GM18508 (cell line): Measurements from ENCODE around the gene TMA7.

ENCODE experiments used
- ATAC-seq: cut with Tn5 transposase; IDR thresholded peaks from one replicate; pipeline ENCODE4 v1.9.1; 2021; ENCODE audit warnings: moderate number of reproducible peaks; ENCODE audit not compliant: insufficient read depth, unreplicated experiment

Gene TMA7

DNA sequence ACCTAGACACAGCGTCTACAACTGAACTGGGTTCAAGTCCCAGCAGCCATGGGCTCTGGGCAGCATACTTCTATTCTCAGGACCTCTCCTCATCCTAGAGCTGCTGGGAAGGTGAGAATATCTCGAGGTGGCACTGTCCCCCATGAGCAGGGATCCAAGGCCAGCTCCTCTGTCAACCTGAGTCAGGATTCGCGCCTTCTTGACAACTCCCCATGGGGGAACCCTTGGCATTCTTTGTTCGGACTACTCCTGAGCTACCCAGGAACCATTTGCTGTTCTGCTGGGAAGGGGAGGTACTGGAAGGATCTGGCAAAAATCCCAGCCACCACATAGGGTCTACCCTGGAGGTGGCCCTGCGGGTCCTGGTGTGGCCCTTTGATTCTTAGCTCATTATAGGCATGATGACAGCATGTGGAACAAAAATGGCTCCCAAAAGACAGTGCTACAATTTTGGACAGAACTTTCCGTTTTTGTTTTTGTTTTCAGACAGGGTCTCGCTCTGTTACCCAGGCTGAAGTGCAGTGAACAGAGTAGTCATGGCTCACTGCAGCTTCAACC lies 32.4 kb upstream of the TMA7 start:
- no peak for ATAC-seq

- ATAC-seq: no peak
These were observed 31.2 kb upstream of the TMA7 start for GRCh38 chr3:48408823-48409281.

DNA sequence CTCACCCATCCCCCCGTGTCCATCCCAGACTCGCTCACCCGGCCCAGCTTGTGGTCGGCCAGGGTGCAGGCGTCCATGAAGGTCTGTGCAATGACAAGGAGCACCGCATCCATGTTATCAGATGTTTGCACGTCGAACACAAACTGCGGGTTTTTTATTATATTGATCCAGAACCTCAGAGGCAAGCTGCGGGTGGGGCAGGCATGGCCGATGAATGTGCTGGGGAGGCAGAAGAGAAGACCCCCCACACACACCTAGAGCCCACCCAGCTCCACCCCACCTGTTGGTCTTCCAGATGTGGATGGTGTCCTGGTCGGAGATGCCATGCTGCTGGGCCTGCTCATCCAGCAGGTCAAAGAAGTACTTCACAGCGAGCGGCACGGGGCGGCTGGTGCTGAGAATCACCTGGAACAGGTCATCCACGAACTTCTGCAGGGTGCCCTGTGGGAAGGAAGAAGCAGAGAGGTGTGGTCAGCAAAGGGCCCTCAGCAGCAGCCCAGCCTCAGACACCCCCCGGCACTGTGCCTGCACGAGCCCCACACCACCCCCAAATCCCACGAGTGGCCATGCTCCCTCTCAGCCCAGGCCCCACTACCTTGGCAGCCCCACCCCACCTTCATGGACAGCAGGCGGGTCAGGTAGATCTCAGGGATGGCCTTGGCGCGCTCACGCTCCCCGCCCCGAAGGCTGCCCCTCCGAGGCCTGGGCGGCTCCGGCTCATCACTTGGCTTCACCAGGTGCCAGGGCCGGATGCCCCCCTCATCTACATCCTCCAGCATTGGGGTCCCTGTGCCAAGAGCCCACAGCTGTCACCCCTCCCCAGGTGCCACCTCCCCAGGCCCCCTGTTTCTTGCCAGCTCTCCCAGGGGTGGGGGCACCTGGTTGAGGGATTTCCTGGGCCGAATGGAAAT lies 30.5 kb upstream of the TMA7 start:
- ATAC-seq: no peak

DNA sequence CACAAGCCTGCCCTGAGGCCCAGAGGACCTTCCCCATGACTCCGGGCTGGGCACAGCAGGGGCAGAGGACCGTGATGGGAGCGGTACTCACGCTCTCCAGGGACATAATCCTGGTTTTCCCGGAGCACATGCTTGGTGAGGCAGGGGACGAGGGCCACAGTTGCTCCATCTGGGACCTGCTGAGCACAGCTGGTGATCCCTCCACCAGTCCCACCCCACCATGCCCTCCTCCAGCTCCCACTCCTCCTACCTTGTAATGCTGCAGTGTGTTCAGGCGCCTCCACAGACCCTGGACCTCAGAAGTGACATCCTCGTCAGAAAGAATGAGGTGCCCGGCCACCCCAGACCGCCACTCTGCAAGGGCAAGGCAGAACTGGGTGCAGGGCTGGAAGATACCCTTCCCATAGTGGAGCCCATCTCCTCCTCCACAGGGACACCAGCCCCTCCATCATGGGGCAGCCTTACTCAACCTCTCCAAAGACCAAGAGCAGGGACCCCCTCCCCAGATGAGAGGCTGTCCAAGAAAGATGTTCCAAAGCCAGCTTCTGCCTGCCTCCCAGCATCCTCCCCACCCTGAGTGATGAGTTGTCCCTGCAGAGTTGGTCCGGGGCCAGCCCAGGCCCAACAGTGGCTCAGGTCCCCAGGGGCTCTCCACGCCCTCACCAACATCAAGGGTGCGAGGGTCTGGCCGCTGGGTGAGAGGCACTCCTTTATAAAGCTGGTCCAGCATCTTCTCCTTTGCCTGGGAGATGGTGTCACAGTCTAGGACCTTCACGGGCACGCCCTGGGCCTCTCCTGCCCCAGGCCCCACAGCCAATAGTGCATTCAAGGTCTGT lies 29.6 kb upstream of the TMA7 start:
- no peak for ATAC-seq

DNA sequence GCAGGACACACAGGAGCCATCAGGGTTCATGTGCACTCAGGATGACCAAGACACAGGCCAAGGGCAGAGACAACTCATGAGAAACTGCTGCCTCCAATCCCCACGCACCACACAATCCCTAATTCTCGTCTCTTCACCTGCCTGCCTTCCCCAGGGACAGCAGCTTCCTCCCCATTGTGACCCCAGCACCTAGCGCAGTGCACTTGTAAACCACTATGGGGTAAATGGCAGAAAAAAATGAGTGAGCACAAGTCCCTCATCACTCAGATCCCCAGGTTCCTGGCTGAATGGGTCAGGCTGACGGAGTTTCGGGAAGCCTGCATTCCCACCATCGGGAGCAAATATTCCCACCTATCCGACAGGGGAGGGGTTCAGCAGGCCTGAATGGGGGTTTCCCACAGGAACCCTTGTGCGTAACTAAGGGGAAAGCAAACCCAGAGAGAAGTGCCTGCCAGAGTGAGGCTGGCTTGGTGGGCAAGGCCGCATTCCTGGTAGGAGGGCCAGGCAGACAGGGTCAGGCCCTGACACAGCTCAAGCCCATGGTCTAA lies 28.9 kb upstream of the TMA7 start:
- no peak for ATAC-seq

DNA sequence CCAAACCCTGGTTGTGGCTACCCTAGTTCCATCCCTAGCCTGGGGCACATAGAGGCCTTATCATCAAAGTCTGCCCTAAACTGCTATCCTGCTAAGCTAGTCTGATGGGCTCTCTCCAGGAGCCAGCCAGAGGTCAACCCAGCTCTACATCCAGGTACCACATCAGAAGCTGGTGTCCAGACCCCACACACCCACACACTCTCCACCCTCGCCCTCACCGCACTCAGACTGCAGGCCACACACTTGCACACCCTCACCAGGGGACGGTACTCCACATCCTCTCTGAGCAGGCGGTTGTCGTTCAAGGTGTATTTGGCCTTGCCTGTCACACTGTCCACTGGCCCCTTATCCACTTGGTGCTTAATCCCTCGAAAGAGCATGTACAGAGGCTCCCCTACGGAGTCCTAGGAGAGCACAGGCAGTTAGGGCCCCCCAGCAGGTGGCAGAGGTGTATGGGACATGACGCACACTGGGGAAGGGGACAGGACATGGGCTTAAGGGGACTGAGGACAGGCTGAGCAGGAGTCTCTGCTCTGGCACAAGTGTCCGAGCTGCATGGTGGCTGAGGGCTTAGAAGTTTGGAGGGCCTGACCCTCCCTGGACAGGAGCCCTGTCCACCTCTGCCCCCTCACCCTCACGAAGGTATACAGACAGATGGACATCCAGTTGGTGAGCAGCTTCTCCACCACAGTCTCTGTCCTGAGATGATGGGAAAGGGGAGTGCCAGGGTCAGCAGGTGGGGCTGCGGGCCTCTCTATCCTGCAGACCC lies 28.3 kb upstream of the TMA7 start:
- ATAC-seq: no peak

GRCh38 chr3:48412375-48413001 lies 27.6 kb upstream of the TMA7 start:
- no peak for ATAC-seq

- no peak for ATAC-seq
These were observed 27.0 kb upstream of the TMA7 start for GRCh38 chr3:48413086-48413485.

DNA sequence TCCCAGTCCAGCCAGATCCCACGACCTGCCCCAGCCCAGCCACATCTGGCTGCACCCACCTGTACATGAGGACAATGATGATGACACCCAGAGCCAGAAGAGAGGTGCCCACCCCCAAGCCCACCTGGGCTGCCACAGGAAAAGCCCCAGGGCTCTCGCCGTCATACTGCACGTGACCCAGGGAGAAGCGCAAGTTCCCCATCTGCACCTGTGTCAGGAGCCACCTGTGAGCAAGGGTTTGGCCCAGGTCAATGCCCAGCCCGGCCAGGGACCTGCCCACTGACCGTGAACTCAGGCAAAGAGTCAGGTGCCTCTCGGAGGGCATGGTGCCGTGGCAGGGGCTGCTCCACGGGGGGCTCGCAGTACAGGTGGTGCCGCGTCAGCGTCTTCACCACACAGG lies 26.4 kb upstream of the TMA7 start:
- no peak for ATAC-seq

DNA sequence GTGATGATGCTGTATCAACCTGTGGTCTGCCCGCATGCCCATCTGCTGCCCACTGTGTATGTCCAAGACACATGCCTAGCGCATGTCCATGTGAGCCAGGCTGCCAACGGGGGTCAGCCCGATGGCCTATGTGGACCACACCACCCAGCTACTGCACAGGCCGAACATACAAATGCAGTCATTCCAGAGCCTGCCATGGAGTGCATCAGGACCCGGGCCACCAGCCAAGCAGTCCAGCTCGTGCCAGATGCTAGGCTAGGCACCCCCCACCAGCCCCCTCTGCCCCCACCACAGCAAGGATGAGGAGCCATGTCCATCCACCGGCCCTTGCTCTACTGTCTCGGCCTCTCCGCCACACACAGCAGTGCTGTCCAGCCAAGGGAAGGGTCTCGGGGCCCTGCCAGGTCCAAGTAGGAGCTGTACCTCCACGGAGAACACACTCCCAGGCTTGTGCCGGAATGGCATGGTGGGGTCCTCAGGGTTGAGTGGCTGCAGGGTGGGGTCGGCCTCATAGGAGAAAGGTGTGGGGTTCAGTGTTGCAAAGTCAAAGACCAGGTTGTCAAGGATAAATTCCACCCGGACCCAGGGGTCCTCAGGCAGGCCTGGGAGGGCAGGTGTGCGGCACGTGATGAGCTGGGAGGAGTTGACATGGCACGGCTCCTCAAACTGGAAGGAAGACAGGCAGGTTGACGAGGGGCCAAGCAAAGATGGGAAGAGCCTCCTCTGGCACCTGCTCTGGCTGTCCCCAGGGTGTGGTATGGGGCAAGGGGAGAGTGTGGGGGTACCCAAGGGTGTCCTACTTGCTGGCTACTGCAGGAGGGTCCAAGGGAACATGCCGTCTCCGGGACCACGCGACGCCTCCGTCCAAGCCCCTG lies 25.4 kb upstream of the TMA7 start:
- no peak for ATAC-seq

GRCh38 chr3:48415251-48415953 lies 24.7 kb upstream of the TMA7 start:
- ATAC-seq: no peak

- no peak for ATAC-seq
These were observed 24.0 kb upstream of the TMA7 start for GRCh38 chr3:48416091-48416505.

DNA sequence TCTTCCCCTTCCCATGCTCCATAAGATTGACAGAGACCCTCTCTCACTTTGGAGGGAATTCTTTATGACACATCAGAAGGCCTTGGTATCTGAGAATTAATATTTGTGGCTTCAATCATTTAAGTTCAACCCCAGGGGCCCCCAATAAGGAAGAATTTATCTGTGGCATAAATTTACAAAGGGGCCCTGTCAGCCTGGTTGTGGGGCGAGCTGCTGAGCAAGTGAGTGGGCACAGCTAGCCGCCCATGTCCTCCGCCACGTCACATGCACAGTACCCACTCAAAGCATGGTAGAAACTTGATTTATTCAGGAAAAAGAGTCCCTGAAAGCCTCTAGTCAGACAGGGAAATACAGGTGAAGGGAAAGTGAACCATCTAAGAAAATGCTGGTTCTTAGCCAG lies 23.5 kb upstream of the TMA7 start:
- ATAC-seq: no peak

- ATAC-seq: no peak
These were observed 22.4 kb upstream of the TMA7 start for GRCh38 chr3:48417529-48418108.

DNA sequence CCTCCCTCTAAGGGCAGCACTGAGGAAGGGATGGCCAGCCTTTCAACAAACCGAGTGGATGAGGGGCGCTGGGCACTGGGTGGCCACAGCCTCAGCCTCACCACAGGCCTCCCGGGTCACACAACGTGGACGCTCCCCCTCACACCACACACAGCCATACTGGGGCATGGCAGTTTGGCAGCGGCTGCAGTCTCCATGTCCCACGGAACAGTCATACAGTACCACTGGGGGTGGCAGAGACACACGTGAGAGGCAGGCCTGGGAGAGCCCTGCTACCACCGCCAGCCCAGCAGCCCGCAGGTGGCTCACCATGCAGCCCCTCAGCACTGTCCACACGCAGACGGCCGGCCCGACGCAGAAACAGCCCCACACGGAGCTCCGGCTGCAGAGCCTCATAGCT lies 21.9 kb upstream of the TMA7 start:
- no peak for ATAC-seq

- no peak for ATAC-seq
These were observed 21.4 kb upstream of the TMA7 start for GRCh38 chr3:48418651-48419050.

DNA sequence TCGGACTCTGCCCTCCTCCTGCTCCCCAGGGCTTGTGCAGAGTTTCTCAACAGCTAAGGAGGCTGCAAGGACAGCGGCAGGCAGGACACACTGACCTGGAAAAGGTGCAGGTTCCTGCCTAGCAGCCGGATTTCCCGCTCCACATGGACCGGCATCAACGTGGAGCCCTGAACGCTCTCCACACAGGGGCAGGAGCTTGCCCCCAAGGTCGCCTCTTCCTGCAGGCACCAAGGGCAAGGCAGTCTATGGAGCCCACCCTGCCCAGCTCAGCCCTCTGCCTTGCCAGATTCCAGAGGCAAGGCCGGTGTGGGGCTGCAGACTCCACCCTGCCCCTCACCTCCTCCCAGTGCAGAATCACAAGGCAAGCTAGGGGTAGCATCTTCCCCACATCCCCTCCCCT lies 20.9 kb upstream of the TMA7 start:
- ATAC-seq: no peak

GRCh38 chr3:48419597-48419996 lies 20.5 kb upstream of the TMA7 start:
- ATAC-seq: no peak
